A549 (cell line): Measurements from ENCODE around the gene CCDC43. TPM values are rescaled to one million over a fixed set of nuclear protein-coding genes. Genes with fewer than 3 reads are reported as not detected.

ENCODE experiments used
- ATAC-seq, 2 experiments: fragments of 200-7000 bp in 1 of 2; fragments of >200 bp in 1 of 2; cut with Nextera tagmentation in 1 of 2; cut with Tn5 transposase in 1 of 2; 3 replicates each; pipeline versions ENCODE4 v1.8.0 to v1.9.1; 2018 to 2020; ENCODE audit warnings: mild to moderate bottlenecking in 1 of 2, moderate library complexity in 1 of 2
- CTCF ChIA-PET: fragments of 300-600 bp; sonication (Branson Sonifier 250); formaldehyde crosslinking; extraction: SDS; loops from one replicate; lab custom pipeline; 2021; ENCODE audit warnings: antibody characterized with exemption, inconsistent platforms; lab: Yijun Ruan, JAX
- POLR2A ChIA-PET: fragments of 350-600 bp; formaldehyde crosslinking; extraction: SDS; loops from one replicate; lab custom pipeline; 2021; ENCODE audit warnings: antibody characterized with exemption, inconsistent platforms; lab: Yijun Ruan, JAX
- DNase-seq, 2 experiments: peaks; one replicate each; pipeline versions ENCODE4 v3.0.0 to v3.0.0-alpha.2; 2011 to 2016; ENCODE audit warnings: low read depth in 1 of 2, low spot score in 1 of 2
- FAIRE-seq: peaks from 2 replicates; lab custom pipeline; 2011; peaks lifted over from hg19 to GRCh38; lab: Jason Lieb, UNC
- H3K27ac ChIP-seq, 2 experiments: fragments of >200 bp; sonication (Bioruptor Twin); formaldehyde crosslinking; 3 replicates each; pipeline ENCODE4 v1.5.1; 2016 to 2017
- H3K4me1 ChIP-seq: fragments of >200 bp; sonication (Bioruptor Twin); formaldehyde crosslinking; 3 replicates; pipeline ENCODE4 v1.6.1; 2016
- H3K4me2 ChIP-seq: fragments of >200 bp; sonication (Bioruptor Twin); formaldehyde crosslinking; 3 replicates; pipeline ENCODE4 v1.6.1; 2016
- H3K4me3 ChIP-seq: fragments of >200 bp; sonication (Bioruptor Twin); formaldehyde crosslinking; 3 replicates; pipeline ENCODE4 v1.5.1; 2016
- H3K9me3 ChIP-seq: fragments of >200 bp; sonication (Bioruptor Twin); formaldehyde crosslinking; 3 replicates; pipeline ENCODE4 v1.6.1; 2016
- ATOH8 ChIP-seq: fragments of 250-450 bp; sonication (Bioruptor Pico); IDR thresholded peaks from 2 replicates; pipeline ENCODE4 v1.5.0; 2020; ENCODE audit warnings: low read depth, mild to moderate bottlenecking, moderate library complexity
- BHLHE40 ChIP-seq: IDR thresholded peaks from 2 replicates; pipeline ENCODE4 v1.6.1; 2012; ENCODE audit warnings: low read depth, low read length, inconsistent platforms
- CBX2 ChIP-seq: fragments of 200-600 bp; sonication (generic); IDR thresholded peaks from 2 replicates; pipeline ENCODE4 v1.6.1; 2016; ENCODE audit warnings: low read depth, mild to moderate bottlenecking, borderline replicate concordance
- CEBPB ChIP-seq, 2 experiments: fragments of >200 bp in 1 of 2; sonication (Bioruptor Twin) in 1 of 2; formaldehyde crosslinking in 1 of 2; IDR thresholded peaks; 2 replicates each; pipeline ENCODE4 v1.6.1; 2012 to 2016
- CHD2 ChIP-seq: fragments of 150-350 bp; IDR thresholded peaks from 2 replicates; pipeline ENCODE4 v1.6.1; 2014; ENCODE audit warnings: low read length; ENCODE audit not compliant: partially characterized antibody
- EHMT2 ChIP-seq: fragments of 200-600 bp; sonication (generic); IDR thresholded peaks from 2 replicates; pipeline ENCODE4 v1.6.1; 2016; ENCODE audit warnings: antibody characterized with exemption, low read depth, mild to moderate bottlenecking, moderate library complexity
- ESRRA ChIP-seq: fragments of 150-350 bp; IDR thresholded peaks from 2 replicates; pipeline ENCODE4 v1.6.1; 2014; ENCODE audit warnings: mild to moderate bottlenecking, low read length, borderline replicate concordance
- FOSB ChIP-seq: fragments of 250-450 bp; sonication (Bioruptor Pico); IDR thresholded peaks from 2 replicates; pipeline ENCODE4 v1.5.0; 2020; ENCODE audit warnings: mild to moderate bottlenecking, moderate library complexity
- GATA3 ChIP-seq: IDR thresholded peaks from 2 replicates; pipeline ENCODE4 v1.6.1; 2012; ENCODE audit warnings: borderline replicate concordance
- HDAC2 ChIP-seq: fragments of 200-600 bp; sonication (generic); IDR thresholded peaks from 2 replicates; pipeline ENCODE4 v1.6.1; 2016
- HOXB5 ChIP-seq: fragments of 250-450 bp; sonication (Bioruptor Pico); IDR thresholded peaks from 2 replicates; pipeline ENCODE4 v1.5.0; 2020; ENCODE audit warnings: mild to moderate bottlenecking, moderate library complexity
- JUNB ChIP-seq: fragments of >200 bp; sonication (Bioruptor Twin); formaldehyde crosslinking; IDR thresholded peaks from 2 replicates; pipeline ENCODE4 v1.6.1; 2016
- KDM1A ChIP-seq: fragments of 200-600 bp; sonication (generic); IDR thresholded peaks from 2 replicates; pipeline ENCODE4 v1.6.1; 2016; ENCODE audit warnings: low read depth, mild to moderate bottlenecking
- MAX ChIP-seq: IDR thresholded peaks from 2 replicates; pipeline ENCODE4 v1.6.1; 2012
- MYC ChIP-seq: IDR thresholded peaks from 2 replicates; pipeline ENCODE4 v1.6.1; 2012; ENCODE audit warnings: mild to moderate bottlenecking, inconsistent platforms, low read length, improper control_type of control experiment, borderline replicate concordance
- NPAS2 ChIP-seq: fragments of 250-450 bp; sonication (Bioruptor Pico); IDR thresholded peaks from 2 replicates; pipeline ENCODE4 v1.8.0; 2022; ENCODE audit warnings: mild to moderate bottlenecking, moderate library complexity, borderline replicate concordance
- PHF8 ChIP-seq: fragments of 200-600 bp; sonication (generic); IDR thresholded peaks from 2 replicates; pipeline ENCODE4 v1.6.1; 2016; ENCODE audit warnings: low read depth, mild to moderate bottlenecking, antibody characterized with exemption, moderate library complexity, borderline replicate concordance
- POLR2A ChIP-seq: IDR thresholded peaks from 2 replicates; pipeline ENCODE4 v1.6.1; 2012; ENCODE audit warnings: mild to moderate bottlenecking, low read length
- RAD21 ChIP-seq, 2 experiments: fragments of >200 bp in 1 of 2; sonication (Bioruptor Twin) in 1 of 2; formaldehyde crosslinking in 1 of 2; IDR thresholded peaks in 1 of 2; conservative IDR thresholded peaks in 1 of 2; 2 replicates in 1 of 2; 3 replicates in 1 of 2; pipeline ENCODE4 v1.6.1; 2012 to 2018; ENCODE audit warnings: inconsistent platforms in 1 of 2
- RARB ChIP-seq: fragments of 250-450 bp; sonication (Bioruptor Pico); IDR thresholded peaks from 2 replicates; pipeline ENCODE4 v1.8.0; 2021; ENCODE audit warnings: mild to moderate bottlenecking, moderate library complexity
- RCOR1 ChIP-seq: fragments of 150-350 bp; IDR thresholded peaks from 2 replicates; pipeline ENCODE4 v1.6.1; 2014; ENCODE audit warnings: antibody characterized with exemption, low read length, low read depth
- RNF2 ChIP-seq: fragments of 200-600 bp; sonication (generic); IDR thresholded peaks from 2 replicates; pipeline ENCODE4 v1.6.1; 2016; ENCODE audit warnings: low read depth, mild to moderate bottlenecking, antibody characterized with exemption, moderate library complexity, borderline replicate concordance
- SREBF2 ChIP-seq: fragments of 450-650 bp; IDR thresholded peaks from 2 replicates; pipeline ENCODE4 v1.6.1; 2014; ENCODE audit warnings: mild to moderate bottlenecking, moderate library complexity
- TP53 ChIP-seq: fragments of 250-450 bp; sonication (Bioruptor Pico); IDR thresholded peaks from 2 replicates; pipeline ENCODE4 v1.5.0; 2021; ENCODE audit warnings: mild to moderate bottlenecking, moderate library complexity
- ZC3H11A ChIP-seq: fragments of 450-650 bp; IDR thresholded peaks from 2 replicates; pipeline ENCODE4 v1.6.1; 2014; ENCODE audit warnings: antibody characterized with exemption, mild to moderate bottlenecking
- ZNF302 ChIP-seq: fragments of 250-450 bp; sonication (Bioruptor Pico); IDR thresholded peaks from 2 replicates; pipeline ENCODE4 v1.9.0; 2021; ENCODE audit warnings: inconsistent platforms, mild to moderate bottlenecking, moderate library complexity
- WGBS: methylation state at CpG from one replicate; pipeline ENCODE4 v1.1.6; 2017; ENCODE audit errors: missing lambda C conversion rate; 5-methylcytosine and 5-hydroxymethylcytosine counted together
- polyA plus RNA-seq, 4 experiments: library from polyadenylated mRNA; depleted of rRNA in 3 of 4; stranded (reverse); fragments of >200 nt; fragmentation: RNase III in 1 of 4; extraction: RNeasy Plus Mini Kit Qiagen cat#74134 plus additional on column Dnase treatment in 1 of 4; gene quantifications; 2 replicates in 3 of 4; 3 replicates in 1 of 4; pipeline ENCODE4 v1.2.3, GENCODE V29; 2011 to 2017
- TF ChIP-seq, protein P1 (sequence below): IDR thresholded peaks from 2 replicates; pipeline ENCODE4 v1.6.1; 2012
- TF ChIP-seq, protein P2 (sequence below): fragments of >200 bp; sonication (Bioruptor Twin); formaldehyde crosslinking; IDR thresholded peaks from 3 replicates; pipeline ENCODE4 v1.6.1; 2016
- TF ChIP-seq, protein P3 (sequence below): fragments of 150-350 bp; IDR thresholded peaks from 2 replicates; pipeline ENCODE4 v1.6.1; 2014; ENCODE audit warnings: low read depth, mild to moderate bottlenecking, low read length
- TF ChIP-seq, protein P4 (sequence below): fragments of >200 bp; sonication (Bioruptor Twin); formaldehyde crosslinking; IDR thresholded peaks from 3 replicates; pipeline ENCODE4 v1.5.1; 2016
- TF ChIP-seq, protein P5 (sequence below): fragments of >200 bp; sonication (Bioruptor Twin); formaldehyde crosslinking; IDR thresholded peaks from 2 replicates; pipeline ENCODE4 v1.6.1; 2016

The CCDC43 gene
- polyA plus RNA-seq, 2 of the 4 experiments (the other 2 are of a cell fraction): 34.3 to 37.3 TPM

DNA sequence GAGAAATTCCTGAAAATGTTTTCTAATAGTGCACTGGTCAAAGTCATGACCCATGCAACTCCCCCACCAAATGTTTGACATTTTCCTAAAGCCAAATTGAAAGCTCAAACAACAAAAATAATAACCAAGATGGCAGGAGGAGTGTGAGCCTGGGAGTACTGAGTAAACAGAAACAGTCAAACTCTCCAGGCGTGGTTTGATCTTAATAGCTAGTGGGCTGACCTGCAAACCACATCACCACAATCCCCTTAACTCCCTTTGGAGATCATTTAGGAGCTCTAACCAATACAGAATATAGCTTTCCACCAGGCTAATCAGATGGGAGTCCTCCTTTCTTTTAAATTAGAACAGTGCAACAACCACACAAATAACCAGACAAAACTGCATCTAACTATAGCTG, 52.5 kb downstream of the CCDC43 start:
- DNase-seq (no peak), ATAC-seq (no peak), FAIRE-seq (no peak)
- Histone ChIP-seq H3K27ac (no peak overlapping the region), H3K4me2 (0 out of 3 replicates have a peak overlapping the region, but pooled peaks have one; percentile 4), H3K4me1 (peaks cover 22% of the 10 kb centered on the region), H3K9me3 (no peaks in the 10 kb centered on the region), H3K4me3 (no peak overlapping the region)
- ChIA-PET CTCF (interaction anchor here (0.6 to 5.7 kb wide), 51 partner anchors 9 to 522 kb away, joined by 3 to 181 read pairs (median 4); partner anchors contain the start of genes FZD2, GPATCH8, ITGA2B and MEIOC), POLR2A (no interaction called here)
- TF ChIP-seq KDM1A: no peak
- whole genome bisulfite sequencing: 34% methylated on average over 1 of the region's 1 CpG

DNA sequence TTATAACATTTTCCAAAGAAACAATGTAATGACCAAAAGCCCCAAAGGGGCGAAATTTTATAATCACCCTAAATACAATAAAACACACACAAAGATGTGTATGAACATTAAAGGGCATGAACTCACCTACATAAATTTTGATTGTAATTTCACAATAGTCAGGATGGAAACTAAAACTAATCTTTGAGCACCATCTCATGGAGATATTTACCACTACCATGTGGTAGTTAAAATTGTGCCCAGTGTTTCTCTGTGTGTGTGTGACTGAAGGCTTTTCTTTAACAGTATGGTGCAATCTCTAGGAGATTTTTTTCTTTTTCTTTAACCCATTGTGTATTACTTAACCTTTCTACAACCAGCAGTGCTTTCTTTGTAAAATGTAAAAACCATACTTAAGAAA, 53.0 kb downstream of the CCDC43 start:
- peak; percentile 67 to 69 for DNase-seq
- Histone ChIP-seq H3K9me3 (no peaks in the 10 kb centered on the region), H3K4me2 (0 out of 3 replicates have a peak overlapping the region, but pooled peaks have one; percentile 4), H3K4me3 (no peak overlapping the region), H3K27ac (peak overlapping the region in 1 of 2 experiments; percentile 1; a peak in 1 of 6 replicates), H3K4me1 (peaks cover 22% of the 10 kb centered on the region)
- CTCF ChIA-PET: interaction anchor here (0.8 to 15.2 kb wide), 27 partner anchors 10 to 426 kb away, joined by 3 to 324 read pairs (median 6); partner anchors contain the start of genes GPATCH8 and MEIOC
- peak; percentile 88 to 94 for ATAC-seq
- FAIRE-seq: peak; percentile 98
- POLR2A ChIA-PET: no interaction called here
- WGBS: 3% methylated on average over 1 of the region's 1 CpG
- TF ChIP-seq, protein P1, sequence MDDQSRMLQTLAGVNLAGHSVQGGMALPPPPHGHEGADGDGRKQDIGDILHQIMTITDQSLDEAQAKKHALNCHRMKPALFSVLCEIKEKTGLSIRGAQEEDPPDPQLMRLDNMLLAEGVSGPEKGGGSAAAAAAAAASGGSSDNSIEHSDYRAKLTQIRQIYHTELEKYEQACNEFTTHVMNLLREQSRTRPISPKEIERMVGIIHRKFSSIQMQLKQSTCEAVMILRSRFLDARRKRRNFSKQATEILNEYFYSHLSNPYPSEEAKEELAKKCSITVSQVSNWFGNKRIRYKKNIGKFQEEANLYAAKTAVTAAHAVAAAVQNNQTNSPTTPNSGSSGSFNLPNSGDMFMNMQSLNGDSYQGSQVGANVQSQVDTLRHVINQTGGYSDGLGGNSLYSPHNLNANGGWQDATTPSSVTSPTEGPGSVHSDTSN: no peak
- no peak for TF ChIP-seq HDAC2
- no peak for TF ChIP-seq HOXB5 (CRISPR knock-in tag)
- TF ChIP-seq EHMT2: no peak
- no peak for TF ChIP-seq ESRRA
- no peak for TF ChIP-seq KDM1A
- TF ChIP-seq RAD21 (conservative IDR thresholded peaks at IDR 0.05 in 1 of 2, IDR thresholded peaks at IDR 0.05 in 1 of 2): peak; percentile 99
- no peak for TF ChIP-seq ZNF302 (CRISPR knock-in tag)
- 0 out of 2 replicates have a peak, but pooled peaks have one; percentile 12 for TF ChIP-seq BHLHE40
- TF ChIP-seq POLR2A: no peak
- no peak for TF ChIP-seq PHF8
- TF ChIP-seq TP53 (CRISPR knock-in tag): no peak
- TF ChIP-seq, protein P2, sequence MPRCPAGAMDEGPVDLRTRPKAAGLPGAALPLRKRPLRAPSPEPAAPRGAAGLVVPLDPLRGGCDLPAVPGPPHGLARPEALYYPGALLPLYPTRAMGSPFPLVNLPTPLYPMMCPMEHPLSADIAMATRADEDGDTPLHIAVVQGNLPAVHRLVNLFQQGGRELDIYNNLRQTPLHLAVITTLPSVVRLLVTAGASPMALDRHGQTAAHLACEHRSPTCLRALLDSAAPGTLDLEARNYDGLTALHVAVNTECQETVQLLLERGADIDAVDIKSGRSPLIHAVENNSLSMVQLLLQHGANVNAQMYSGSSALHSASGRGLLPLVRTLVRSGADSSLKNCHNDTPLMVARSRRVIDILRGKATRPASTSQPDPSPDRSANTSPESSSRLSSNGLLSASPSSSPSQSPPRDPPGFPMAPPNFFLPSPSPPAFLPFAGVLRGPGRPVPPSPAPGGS: no peak
- TF ChIP-seq, protein P3, sequence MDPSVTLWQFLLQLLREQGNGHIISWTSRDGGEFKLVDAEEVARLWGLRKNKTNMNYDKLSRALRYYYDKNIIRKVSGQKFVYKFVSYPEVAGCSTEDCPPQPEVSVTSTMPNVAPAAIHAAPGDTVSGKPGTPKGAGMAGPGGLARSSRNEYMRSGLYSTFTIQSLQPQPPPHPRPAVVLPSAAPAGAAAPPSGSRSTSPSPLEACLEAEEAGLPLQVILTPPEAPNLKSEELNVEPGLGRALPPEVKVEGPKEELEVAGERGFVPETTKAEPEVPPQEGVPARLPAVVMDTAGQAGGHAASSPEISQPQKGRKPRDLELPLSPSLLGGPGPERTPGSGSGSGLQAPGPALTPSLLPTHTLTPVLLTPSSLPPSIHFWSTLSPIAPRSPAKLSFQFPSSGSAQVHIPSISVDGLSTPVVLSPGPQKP: no peak
- peak; percentile 61; the same call in 1 of the 2 replicates for TF ChIP-seq MAX
- TF ChIP-seq ATOH8 (CRISPR knock-in tag): no peak
- no peak for TF ChIP-seq SREBF2
- TF ChIP-seq CBX2: no peak
- no peak for TF ChIP-seq GATA3
- peak; percentile 89 to 97 for TF ChIP-seq CEBPB (IDR thresholded peaks at IDR 0.05)
- TF ChIP-seq CHD2: no peak
- no peak for TF ChIP-seq RNF2
- TF ChIP-seq, protein P4, sequence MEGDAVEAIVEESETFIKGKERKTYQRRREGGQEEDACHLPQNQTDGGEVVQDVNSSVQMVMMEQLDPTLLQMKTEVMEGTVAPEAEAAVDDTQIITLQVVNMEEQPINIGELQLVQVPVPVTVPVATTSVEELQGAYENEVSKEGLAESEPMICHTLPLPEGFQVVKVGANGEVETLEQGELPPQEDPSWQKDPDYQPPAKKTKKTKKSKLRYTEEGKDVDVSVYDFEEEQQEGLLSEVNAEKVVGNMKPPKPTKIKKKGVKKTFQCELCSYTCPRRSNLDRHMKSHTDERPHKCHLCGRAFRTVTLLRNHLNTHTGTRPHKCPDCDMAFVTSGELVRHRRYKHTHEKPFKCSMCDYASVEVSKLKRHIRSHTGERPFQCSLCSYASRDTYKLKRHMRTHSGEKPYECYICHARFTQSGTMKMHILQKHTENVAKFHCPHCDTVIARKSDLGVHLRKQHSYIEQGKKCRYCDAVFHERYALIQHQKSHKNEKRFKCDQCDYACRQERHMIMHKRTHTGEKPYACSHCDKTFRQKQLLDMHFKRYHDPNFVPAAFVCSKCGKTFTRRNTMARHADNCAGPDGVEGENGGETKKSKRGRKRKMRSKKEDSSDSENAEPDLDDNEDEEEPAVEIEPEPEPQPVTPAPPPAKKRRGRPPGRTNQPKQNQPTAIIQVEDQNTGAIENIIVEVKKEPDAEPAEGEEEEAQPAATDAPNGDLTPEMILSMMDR: peak; percentile 97
- no peak; the same call in 1 of the 2 replicates for TF ChIP-seq MYC
- TF ChIP-seq FOSB (CRISPR knock-in tag): no peak
- no peak for TF ChIP-seq RCOR1
- TF ChIP-seq RARB (CRISPR knock-in tag): no peak
- no peak for TF ChIP-seq JUNB
- TF ChIP-seq, protein P5, sequence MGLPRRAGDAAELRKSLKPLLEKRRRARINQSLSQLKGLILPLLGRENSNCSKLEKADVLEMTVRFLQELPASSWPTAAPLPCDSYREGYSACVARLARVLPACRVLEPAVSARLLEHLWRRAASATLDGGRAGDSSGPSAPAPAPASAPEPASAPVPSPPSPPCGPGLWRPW: no peak
- TF ChIP-seq NPAS2 (CRISPR knock-in tag): no peak
- no peak for TF ChIP-seq ZC3H11A
